Measurements from ENCODE around the gene SH3RF1. TPM values are rescaled to one million over a fixed set of nuclear protein-coding genes. Genes with fewer than 3 reads are reported as not detected.
A peak's percentile ranks its signal among the peaks of the same experiment; 100 is the strongest.

The SH3RF1 gene
- total and polyA plus RNA-seq, 2 of the 13 experiments (the other 11 are each of a cell fraction or from before 2014, with no cell fraction given), result 3.1 to 3.2 TPM

DNA sequence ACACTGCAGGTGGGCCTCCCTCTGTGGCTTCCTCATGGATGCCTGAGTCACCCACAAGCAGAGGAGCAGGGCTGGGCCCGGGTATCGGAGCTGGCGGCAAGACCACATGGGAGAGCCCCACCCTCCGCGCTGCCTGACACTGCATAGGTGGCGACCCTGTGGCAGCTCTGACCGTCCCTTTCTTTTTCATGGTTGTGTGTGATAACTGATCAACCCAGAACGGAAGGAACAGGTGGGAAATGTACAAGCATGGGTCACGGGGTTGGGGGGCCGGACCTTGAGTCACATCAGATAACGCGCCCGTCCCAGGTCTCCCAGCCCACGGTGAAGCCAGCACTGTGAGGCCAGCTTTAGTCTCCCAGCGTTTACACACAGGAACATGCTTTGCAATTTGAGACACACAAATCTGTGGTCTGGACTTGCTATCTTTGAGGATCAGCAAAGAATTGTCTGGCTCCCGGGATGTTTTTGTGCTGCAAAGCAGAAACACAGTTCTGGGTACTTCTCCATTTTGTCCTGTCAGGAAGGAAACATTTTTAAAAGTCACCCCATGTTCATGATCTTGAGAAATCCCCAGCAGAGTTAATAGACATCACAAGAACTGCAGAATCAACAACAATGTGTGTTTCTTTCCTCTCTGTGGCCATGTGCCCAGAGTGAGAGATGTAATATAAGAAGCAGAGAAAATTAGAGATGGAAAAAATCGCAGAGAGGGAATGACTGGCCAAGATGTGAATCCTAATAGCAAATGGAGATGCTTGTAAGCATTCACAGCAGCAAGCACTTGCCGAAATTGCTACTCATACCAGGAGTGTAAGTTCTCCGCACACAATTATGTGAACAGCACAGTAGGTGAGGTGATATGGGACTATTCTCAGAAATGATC lies 190.6 kb downstream of the SH3RF1 start (continued):
- TF ChIP-seq, protein P1, sequence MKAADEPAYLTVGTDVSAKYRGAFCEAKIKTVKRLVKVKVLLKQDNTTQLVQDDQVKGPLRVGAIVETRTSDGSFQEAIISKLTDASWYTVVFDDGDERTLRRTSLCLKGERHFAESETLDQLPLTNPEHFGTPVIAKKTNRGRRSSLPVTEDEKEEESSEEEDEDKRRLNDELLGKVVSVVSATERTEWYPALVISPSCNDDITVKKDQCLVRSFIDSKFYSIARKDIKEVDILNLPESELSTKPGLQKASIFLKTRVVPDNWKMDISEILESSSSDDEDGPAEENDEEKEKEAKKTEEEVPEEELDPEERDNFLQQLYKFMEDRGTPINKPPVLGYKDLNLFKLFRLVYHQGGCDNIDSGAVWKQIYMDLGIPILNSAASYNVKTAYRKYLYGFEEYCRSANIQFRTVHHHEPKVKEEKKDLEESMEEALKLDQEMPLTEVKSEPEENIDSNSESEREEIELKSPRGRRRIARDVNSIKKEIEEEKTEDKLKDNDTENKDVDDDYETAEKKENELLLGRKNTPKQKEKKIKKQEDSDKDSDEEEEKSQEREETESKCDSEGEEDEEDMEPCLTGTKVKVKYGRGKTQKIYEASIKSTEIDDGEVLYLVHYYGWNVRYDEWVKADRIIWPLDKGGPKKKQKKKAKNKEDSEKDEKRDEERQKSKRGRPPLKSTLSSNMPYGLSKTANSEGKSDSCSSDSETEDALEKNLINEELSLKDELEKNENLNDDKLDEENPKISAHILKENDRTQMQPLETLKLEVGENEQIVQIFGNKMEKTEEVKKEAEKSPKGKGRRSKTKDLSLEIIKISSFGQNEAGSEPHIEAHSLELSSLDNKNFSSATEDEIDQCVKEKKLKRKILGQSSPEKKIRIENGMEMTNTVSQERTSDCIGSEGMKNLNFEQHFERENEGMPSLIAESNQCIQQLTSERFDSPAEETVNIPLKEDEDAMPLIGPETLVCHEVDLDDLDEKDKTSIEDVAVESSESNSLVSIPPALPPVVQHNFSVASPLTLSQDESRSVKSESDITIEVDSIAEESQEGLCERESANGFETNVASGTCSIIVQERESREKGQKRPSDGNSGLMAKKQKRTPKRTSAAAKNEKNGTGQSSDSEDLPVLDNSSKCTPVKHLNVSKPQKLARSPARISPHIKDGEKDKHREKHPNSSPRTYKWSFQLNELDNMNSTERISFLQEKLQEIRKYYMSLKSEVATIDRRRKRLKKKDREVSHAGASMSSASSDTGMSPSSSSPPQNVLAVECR (CRISPR knock-in tag; IDR thresholded peaks at IDR 0.05; ENCODE audit: borderline replicate concordance), result peak; percentile 62; the same call in 1 of the 2 replicates
- TF ChIP-seq ZFP36L1 (CRISPR knock-in tag; IDR thresholded peaks at IDR 0.05), result peak; percentile 73; the same call in 1 of the 2 replicates
- TF ChIP-seq HNRNPK (IDR thresholded peaks at IDR 0.05; ENCODE audit: low read depth, low read length, poor library complexity, severe bottlenecking), result no peak
- peak; percentile 84; the same call in 1 of the 2 replicates for TF ChIP-seq ZNF550 (CRISPR knock-in tag; IDR thresholded peaks at IDR 0.05; ENCODE audit: borderline replicate concordance)
- no peak for TF ChIP-seq RFX3 (CRISPR knock-in tag; IDR thresholded peaks at IDR 0.05)
- TF ChIP-seq TOPORS (CRISPR knock-in tag; IDR thresholded peaks at IDR 0.05), result no peak
- TF ChIP-seq ZNF878 (CRISPR knock-in tag; IDR thresholded peaks at IDR 0.05), result 0 out of 2 replicates have a peak, but pooled peaks have one; percentile 44
- TF ChIP-seq ELF3 (CRISPR knock-in tag; IDR thresholded peaks at IDR 0.05), result 0 out of 2 replicates have a peak, but pooled peaks have one; percentile 45
- TF ChIP-seq ZNF329 (CRISPR knock-in tag; IDR thresholded peaks at IDR 0.05; ENCODE audit: low read depth), result no peak
- no peak for TF ChIP-seq ZNF282 (IDR thresholded peaks at IDR 0.05; ENCODE audit: partially characterized antibody)
- peak; percentile 55; the same call in 1 of the 2 replicates for TF ChIP-seq ZNF614 (CRISPR knock-in tag; IDR thresholded peaks at IDR 0.05; ENCODE audit: borderline replicate concordance)
- TF ChIP-seq, protein P2, sequence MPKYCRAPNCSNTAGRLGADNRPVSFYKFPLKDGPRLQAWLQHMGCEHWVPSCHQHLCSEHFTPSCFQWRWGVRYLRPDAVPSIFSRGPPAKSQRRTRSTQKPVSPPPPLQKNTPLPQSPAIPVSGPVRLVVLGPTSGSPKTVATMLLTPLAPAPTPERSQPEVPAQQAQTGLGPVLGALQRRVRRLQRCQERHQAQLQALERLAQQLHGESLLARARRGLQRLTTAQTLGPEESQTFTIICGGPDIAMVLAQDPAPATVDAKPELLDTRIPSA (CRISPR knock-in tag; IDR thresholded peaks at IDR 0.05; ENCODE audit: borderline replicate concordance), result no peak
- TF ChIP-seq, protein P3, sequence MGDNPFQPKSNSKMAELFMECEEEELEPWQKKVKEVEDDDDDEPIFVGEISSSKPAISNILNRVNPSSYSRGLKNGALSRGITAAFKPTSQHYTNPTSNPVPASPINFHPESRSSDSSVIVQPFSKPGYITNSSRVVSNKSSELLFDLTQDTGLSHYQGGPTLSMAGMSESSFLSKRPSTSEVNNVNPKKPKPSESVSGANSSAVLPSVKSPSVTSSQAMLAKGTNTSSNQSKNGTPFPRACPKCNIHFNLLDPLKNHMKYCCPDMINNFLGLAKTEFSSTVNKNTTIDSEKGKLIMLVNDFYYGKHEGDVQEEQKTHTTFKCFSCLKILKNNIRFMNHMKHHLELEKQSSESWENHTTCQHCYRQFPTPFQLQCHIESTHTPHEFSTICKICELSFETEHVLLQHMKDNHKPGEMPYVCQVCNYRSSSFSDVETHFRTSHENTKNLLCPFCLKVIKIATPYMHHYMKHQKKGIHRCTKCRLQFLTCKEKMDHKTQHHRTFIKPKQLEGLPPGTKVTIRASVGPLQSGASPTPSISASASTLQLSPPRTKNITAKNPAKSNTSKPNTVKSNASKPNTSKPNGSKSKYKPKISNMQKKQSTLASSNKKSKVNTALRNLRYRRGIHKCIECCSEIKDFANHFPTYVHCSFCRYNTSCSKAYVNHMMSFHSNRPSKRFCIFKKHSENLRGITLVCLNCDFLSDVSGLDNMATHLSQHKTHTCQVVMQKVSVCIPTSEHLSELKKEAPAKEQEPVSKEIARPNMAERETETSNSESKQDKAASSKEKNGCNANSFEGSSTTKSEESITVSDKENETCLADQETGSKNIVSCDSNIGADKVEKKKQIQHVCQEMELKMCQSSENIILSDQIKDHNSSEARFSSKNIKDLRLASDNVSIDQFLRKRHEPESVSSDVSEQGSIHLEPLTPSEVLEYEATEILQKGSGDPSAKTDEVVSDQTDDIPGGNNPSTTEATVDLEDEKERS (CRISPR knock-in tag; IDR thresholded peaks at IDR 0.05), result 0 out of 2 replicates have a peak, but pooled peaks have one; percentile 24
- 0 out of 2 replicates have a peak, but pooled peaks have one; percentile 23 for TF ChIP-seq ZNF572 (CRISPR knock-in tag; IDR thresholded peaks at IDR 0.05)
- no peak for TF ChIP-seq RCOR2 (CRISPR knock-in tag; IDR thresholded peaks at IDR 0.05)
- TF ChIP-seq, protein P4, sequence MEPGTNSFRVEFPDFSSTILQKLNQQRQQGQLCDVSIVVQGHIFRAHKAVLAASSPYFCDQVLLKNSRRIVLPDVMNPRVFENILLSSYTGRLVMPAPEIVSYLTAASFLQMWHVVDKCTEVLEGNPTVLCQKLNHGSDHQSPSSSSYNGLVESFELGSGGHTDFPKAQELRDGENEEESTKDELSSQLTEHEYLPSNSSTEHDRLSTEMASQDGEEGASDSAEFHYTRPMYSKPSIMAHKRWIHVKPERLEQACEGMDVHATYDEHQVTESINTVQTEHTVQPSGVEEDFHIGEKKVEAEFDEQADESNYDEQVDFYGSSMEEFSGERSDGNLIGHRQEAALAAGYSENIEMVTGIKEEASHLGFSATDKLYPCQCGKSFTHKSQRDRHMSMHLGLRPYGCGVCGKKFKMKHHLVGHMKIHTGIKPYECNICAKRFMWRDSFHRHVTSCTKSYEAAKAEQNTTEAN (CRISPR knock-in tag; conservative IDR thresholded peaks at IDR 0.05), result no peak
- no peak for TF ChIP-seq MED8 (CRISPR knock-in tag; IDR thresholded peaks at IDR 0.05; ENCODE audit: insufficient replicate concordance)
- TF ChIP-seq MYNN (CRISPR knock-in tag; IDR thresholded peaks at IDR 0.05; ENCODE audit: low read depth), result no peak

All from HepG2 (cell line).